Dendritic cell treated with granulocyte-macrophage colony-stimulating factor and Interleukin-4, amounts not matched to agents 40 ng/mL and 50 ng/mL, for 4 days (primary cell): Measurements from ENCODE around the gene GRIPAP1.

Source experiments
- H3K27ac Mint-ChIP-seq: one replicate; pipeline ENCODE4 v1.8.0; 2022; ENCODE audit warnings: mild to moderate bottlenecking, mixed read lengths
- H3K27me3 Mint-ChIP-seq: one replicate; pipeline ENCODE4 v1.8.0; 2022; ENCODE audit warnings: mild to moderate bottlenecking, mixed read lengths
- H3K36me3 Mint-ChIP-seq: one replicate; pipeline ENCODE4 v1.8.0; 2022; ENCODE audit warnings: low read depth, mixed read lengths
- H3K4me1 Mint-ChIP-seq: one replicate; pipeline ENCODE4 v1.8.0; 2022; ENCODE audit warnings: low read depth, mixed read lengths
- H3K4me3 Mint-ChIP-seq: one replicate; pipeline ENCODE4 v1.8.0; 2022; ENCODE audit warnings: mild to moderate bottlenecking, moderate library complexity, mixed read lengths
- H3K9me3 Mint-ChIP-seq: one replicate; pipeline ENCODE4 v1.8.0; 2022; ENCODE audit warnings: mixed read lengths
- intact Hi-C: fragments of 100-400 bp; cut with micrococcal nuclease; formaldehyde crosslinking; loops from one replicate; pipeline ENCODE4 v1.15.0; 2022

Gene GRIPAP1

DNA sequence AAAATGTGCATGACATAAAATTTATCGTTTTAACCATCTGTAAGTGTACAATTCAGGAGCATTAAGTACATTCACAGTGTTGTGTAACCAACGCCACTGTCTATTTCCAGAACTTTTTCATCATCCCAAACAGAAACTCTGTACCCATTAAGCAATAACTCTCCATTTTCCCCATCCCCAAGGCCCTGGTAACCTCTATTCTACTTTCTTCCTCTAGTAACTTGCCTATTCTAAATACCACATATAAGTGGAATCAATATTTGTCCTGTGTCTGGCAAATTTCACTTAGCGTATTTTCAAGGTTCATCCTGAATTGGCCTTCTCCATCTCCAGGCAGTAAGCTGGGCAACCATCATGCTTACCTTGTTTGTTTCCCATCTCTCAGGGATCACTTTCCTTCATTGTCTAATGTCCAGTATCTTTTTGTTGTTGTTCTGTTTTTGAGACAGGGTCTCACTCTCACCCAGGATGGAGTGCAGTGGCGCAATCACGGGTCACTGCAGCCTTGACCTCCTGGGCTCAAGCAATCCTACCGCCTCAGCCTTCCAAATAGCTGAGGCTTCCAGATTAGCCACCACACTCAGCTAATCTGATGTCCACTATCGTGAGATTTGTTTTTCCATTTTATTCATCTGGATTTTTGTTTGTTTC lies 17.7 kb upstream of the GRIPAP1 start:
- Mint-ChIP-seq H3K27me3 (no peaks in the 10 kb centered on the region), H3K4me1 (peaks cover 9% of the 10 kb centered on the region), H3K36me3 (peaks cover 10% of the 10 kb centered on the region), H3K9me3 (no peaks in the 10 kb centered on the region), H3K27ac (no peak overlapping the region), H3K4me3 (no peak overlapping the region)
- intact Hi-C loops: no loop called here

- Mint-ChIP-seq H3K9me3 (no peaks in the 10 kb centered on the region), H3K27me3 (no peaks in the 10 kb centered on the region), H3K4me1 (peaks cover 9% of the 10 kb centered on the region), H3K36me3 (peaks cover 3% of the 10 kb centered on the region), H3K4me3 (no peak overlapping the region), H3K27ac (no peak overlapping the region)
- intact Hi-C loops: no loop called here
Measured at GRCh38 chrX:49019050-49019449, 17.0 kb upstream of the GRIPAP1 start.

- H3K4me3 Mint-ChIP-seq: peak overlapping the region; percentile 20
Measured at GRCh38 chrX:49003696-49004095, 1.6 kb upstream of the GRIPAP1 start.

GRCh38 chrX:49001521-49002090 lies 458 bp downstream of the GRIPAP1 start:
- peak overlapping the region; percentile 93 for H3K27ac Mint-ChIP-seq
- intact Hi-C loops: loop anchor here (1.0 to 2.0 kb wide), 2 partner anchors 42 to 43 kb away; partner anchors contain the start of gene TFE3
- H3K9me3 Mint-ChIP-seq: no peaks in the 10 kb centered on the region
- H3K4me1 Mint-ChIP-seq: peaks cover 40% of the 10 kb centered on the region
- H3K4me3 Mint-ChIP-seq: peak overlapping the region; percentile 98
- no peaks in the 10 kb centered on the region for H3K27me3 Mint-ChIP-seq
- H3K36me3 Mint-ChIP-seq: peaks cover 43% of the 10 kb centered on the region

More at GRCh38 chrX:49003696-49004095, 1.6 kb upstream of the GRIPAP1 start:
- Mint-ChIP-seq H3K27ac (no peak overlapping the region), H3K36me3 (peaks cover 22% of the 10 kb centered on the region), H3K27me3 (no peaks in the 10 kb centered on the region), H3K4me1 (peaks cover 23% of the 10 kb centered on the region), H3K9me3 (no peaks in the 10 kb centered on the region)
- intact Hi-C loops: loop anchor here (2.0 kb wide), 1 partner anchor 45 kb away; no protein-coding TSS in a partner anchor

DNA sequence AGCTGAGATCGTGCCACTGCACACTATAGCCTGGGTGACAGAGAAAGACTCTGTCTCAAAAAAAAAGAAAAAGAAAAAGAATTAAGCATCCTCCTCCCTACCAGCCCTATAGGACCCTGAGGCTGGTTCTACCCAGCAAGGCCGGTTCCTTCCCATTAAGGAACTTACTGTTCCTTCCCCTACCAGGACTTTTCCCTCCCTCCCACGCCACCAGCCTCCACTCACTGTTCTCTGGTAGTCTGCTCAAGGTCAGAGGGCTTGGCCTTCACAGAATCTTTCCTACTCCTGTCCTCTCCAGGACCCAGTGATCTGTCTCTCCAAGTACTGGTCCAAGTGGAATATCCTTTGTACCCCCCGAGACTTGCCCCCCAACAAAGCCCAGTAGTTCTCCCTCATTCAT lies 1.4 kb downstream of the GRIPAP1 start:
- peaks cover 50% of the 10 kb centered on the region for H3K36me3 Mint-ChIP-seq
- intact Hi-C loops: no loop called here
- H3K4me3 Mint-ChIP-seq: peak overlapping the region; percentile 98
- H3K9me3 Mint-ChIP-seq: no peaks in the 10 kb centered on the region
- no peaks in the 10 kb centered on the region for H3K27me3 Mint-ChIP-seq
- peaks cover 40% of the 10 kb centered on the region for H3K4me1 Mint-ChIP-seq
- H3K27ac Mint-ChIP-seq: peak overlapping the region; percentile 93

- Mint-ChIP-seq H3K9me3 (no peaks in the 10 kb centered on the region), H3K27ac (no peak overlapping the region), H3K36me3 (peaks cover 66% of the 10 kb centered on the region), H3K4me1 (peaks cover 40% of the 10 kb centered on the region), H3K27me3 (no peaks in the 10 kb centered on the region), H3K4me3 (no peak overlapping the region)
- intact Hi-C loops: no loop called here
Measured at GRCh38 chrX:48999030-48999429, 3.0 kb downstream of the GRIPAP1 start.

DNA sequence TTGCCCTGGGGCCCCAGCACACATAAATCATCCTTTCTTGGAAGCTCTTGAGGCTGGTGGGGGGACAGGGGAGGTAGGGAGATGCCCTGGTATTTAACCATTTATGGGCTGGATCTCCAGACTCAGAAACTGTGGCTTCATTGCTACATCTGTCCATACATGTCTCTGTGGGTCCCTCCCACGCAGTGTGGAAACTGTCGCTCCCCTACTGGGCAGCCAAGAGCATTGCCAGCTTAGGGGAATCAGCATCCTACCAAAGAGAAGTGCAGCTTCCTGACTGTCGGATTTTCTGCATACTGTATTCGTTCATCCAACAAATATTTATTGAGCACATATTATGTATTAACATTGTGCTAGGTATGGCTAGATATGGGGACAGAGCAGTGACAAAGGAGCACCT lies 3.7 kb downstream of the GRIPAP1 start:
- Mint-ChIP-seq H3K4me3 (no peak overlapping the region), H3K36me3 (peaks cover 72% of the 10 kb centered on the region), H3K9me3 (no peaks in the 10 kb centered on the region), H3K4me1 (peaks cover 40% of the 10 kb centered on the region), H3K27me3 (no peaks in the 10 kb centered on the region), H3K27ac (no peak overlapping the region)
- intact Hi-C loops: no loop called here

DNA sequence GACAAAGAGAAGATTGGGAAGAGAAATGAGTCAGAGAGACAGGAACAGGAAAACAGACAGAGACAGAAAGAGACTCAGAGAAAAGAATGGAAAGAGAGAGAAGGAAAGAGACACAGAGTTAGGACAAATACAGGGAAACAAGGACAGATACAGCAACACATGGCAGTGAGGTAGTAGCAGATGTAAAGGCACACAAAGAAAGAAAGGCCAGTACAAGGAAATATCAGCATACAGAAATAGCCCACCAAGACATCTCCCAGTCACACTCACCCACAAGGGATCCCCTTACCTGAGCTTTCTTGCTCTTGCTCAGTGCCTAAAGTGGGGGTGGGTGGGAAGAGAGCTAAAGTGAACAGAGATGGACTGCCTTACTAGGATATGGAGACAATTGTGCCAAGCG lies 4.2 kb downstream of the GRIPAP1 start:
- H3K4me3 Mint-ChIP-seq: no peak overlapping the region
- peaks cover 78% of the 10 kb centered on the region for H3K36me3 Mint-ChIP-seq
- no peaks in the 10 kb centered on the region for H3K27me3 Mint-ChIP-seq
- intact Hi-C loops: no loop called here
- H3K9me3 Mint-ChIP-seq: no peaks in the 10 kb centered on the region
- no peak overlapping the region for H3K27ac Mint-ChIP-seq
- H3K4me1 Mint-ChIP-seq: peaks cover 40% of the 10 kb centered on the region

- no peaks in the 10 kb centered on the region for H3K9me3 Mint-ChIP-seq
- H3K4me3 Mint-ChIP-seq: no peak overlapping the region
- intact Hi-C loops: no loop called here
- H3K4me1 Mint-ChIP-seq: peaks cover 40% of the 10 kb centered on the region
- peaks cover 82% of the 10 kb centered on the region for H3K36me3 Mint-ChIP-seq
- H3K27me3 Mint-ChIP-seq: no peaks in the 10 kb centered on the region
- no peak overlapping the region for H3K27ac Mint-ChIP-seq
Measured at GRCh38 chrX:48997455-48997854, 4.6 kb downstream of the GRIPAP1 start.

- Mint-ChIP-seq H3K27ac (no peak overlapping the region), H3K27me3 (no peaks in the 10 kb centered on the region), H3K9me3 (no peaks in the 10 kb centered on the region), H3K4me1 (peaks cover 40% of the 10 kb centered on the region), H3K36me3 (peaks cover 83% of the 10 kb centered on the region), H3K4me3 (no peak overlapping the region)
- intact Hi-C loops: no loop called here
Measured at GRCh38 chrX:48996969-48997368, 5.1 kb downstream of the GRIPAP1 start.

GRCh38 chrX:48992341-48992740 lies 9.7 kb downstream of the GRIPAP1 start:
- no peaks in the 10 kb centered on the region for H3K27me3 Mint-ChIP-seq
- no peaks in the 10 kb centered on the region for H3K9me3 Mint-ChIP-seq
- intact Hi-C loops: no loop called here
- no peak overlapping the region for H3K4me3 Mint-ChIP-seq
- H3K27ac Mint-ChIP-seq: no peak overlapping the region
- H3K4me1 Mint-ChIP-seq: peaks cover 4% of the 10 kb centered on the region
- peaks cover 93% of the 10 kb centered on the region for H3K36me3 Mint-ChIP-seq

DNA sequence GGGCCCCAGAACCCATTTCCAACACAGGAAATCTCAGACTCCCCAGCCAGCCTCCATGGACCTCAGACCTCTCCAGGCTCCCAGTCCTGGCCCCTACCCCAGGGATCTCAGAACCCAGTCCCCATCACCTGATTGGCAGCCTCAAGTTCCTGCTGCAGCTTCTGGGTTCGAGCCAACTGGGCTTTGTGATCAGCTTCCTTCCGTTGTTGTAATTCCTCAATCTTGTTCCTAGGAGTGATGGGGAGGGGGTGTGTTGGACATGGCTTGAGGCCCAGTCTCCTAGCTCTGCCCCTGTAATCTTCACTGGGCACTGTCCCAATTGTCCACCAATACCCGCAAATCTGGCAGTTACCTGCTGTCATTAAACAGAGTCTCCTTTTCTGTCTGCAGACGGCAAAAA lies 12.6 kb downstream of the GRIPAP1 start:
- Mint-ChIP-seq H3K27me3 (no peaks in the 10 kb centered on the region), H3K4me3 (no peak overlapping the region), H3K9me3 (no peaks in the 10 kb centered on the region), H3K27ac (no peak overlapping the region), H3K4me1 (no peaks in the 10 kb centered on the region), H3K36me3 (peaks cover 86% of the 10 kb centered on the region)
- intact Hi-C loops: loop anchor here (10.0 kb wide), 1 partner anchor 45 kb away; no protein-coding TSS in a partner anchor

GRCh38 chrX:48983896-48984295 lies 18.2 kb downstream of the GRIPAP1 start:
- Mint-ChIP-seq H3K36me3 (peaks cover 87% of the 10 kb centered on the region), H3K27me3 (no peaks in the 10 kb centered on the region), H3K4me3 (no peak overlapping the region), H3K9me3 (no peaks in the 10 kb centered on the region), H3K27ac (no peak overlapping the region), H3K4me1 (peaks cover 7% of the 10 kb centered on the region)
- intact Hi-C loops: loop anchor here (10.0 kb wide), 1 partner anchor 51 kb away; no protein-coding TSS in a partner anchor

DNA sequence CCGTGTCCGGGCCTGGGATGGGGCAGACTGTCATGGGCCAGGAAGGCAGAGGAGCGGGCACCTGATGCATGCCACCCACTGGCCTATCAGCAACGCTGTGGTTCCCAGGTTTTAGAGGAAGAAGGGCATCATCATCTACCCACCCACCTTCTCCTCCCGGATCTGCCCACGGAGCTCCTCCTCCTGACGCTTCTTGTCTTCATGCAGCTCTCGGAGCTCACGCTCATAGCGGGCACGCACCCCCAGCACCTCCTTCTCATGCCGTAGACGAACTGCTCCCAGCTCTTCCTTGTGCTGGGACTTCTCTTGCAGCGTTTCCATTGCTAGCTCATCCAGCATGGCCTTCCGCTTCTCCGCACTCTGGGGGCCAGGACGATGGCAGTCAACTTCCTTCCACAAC lies 19.0 kb downstream of the GRIPAP1 start:
- Mint-ChIP-seq H3K36me3 (peaks cover 87% of the 10 kb centered on the region), H3K9me3 (no peaks in the 10 kb centered on the region), H3K27ac (no peak overlapping the region), H3K27me3 (no peaks in the 10 kb centered on the region), H3K4me1 (peaks cover 7% of the 10 kb centered on the region), H3K4me3 (no peak overlapping the region)
- intact Hi-C loops: loop anchor here (10.0 kb wide), 1 partner anchor 52 kb away; no protein-coding TSS in a partner anchor
